Stimulated activated naive CD8-positive, alpha-beta T cell treated with anti-CD3 and anti-CD28 coated beads, Interleukin-15, Interleukin-2, amounts not matched to agents 100 U/mL and 50 U/mL, for 24 hours (primary cell): ENCODE results near the gene SDSL.

ENCODE experiments used
- ATAC-seq: fragments of 150-1000 bp; cut with Tn5 transposase; one replicate; pipeline ENCODE4 v1.10.0; 2021
- DNase-seq: peaks from one replicate; pipeline ENCODE4 v3.0.0; 2021

Gene SDSL

DNA sequence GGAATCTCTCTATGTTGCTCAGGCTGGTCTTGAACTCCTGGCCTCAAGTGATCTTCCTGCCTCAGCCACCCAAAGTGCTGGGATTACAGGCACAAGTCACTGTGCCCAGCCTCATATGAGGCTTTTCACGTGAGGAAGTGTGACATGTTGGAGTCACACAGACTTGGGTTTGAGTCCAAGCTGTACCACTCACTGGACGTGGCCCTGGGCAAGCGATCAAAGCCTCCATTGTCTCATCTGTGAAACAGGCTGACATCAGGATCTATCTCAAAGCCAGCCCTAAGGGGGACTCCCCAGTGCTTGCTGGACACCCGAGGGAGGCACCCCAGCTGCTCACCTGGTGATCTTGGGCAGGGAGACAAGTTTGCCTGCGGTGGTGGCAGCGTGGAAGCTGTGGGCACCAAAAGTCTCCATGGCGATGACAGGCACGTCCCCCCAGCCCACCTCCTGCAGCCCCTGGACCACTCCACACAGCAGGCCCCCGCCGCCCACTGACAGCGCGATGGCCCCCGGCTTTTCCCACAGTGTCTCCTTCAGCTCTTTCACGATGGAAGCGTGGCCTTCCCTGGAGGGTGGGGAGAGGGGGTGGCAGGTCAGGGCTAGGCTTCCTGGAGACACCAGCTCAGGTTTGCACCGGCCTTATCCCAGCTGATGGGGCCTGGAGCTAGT lies 25.2 kb upstream of the SDSL start:
- ATAC-seq (no peak), DNase-seq (no peak)

DNA sequence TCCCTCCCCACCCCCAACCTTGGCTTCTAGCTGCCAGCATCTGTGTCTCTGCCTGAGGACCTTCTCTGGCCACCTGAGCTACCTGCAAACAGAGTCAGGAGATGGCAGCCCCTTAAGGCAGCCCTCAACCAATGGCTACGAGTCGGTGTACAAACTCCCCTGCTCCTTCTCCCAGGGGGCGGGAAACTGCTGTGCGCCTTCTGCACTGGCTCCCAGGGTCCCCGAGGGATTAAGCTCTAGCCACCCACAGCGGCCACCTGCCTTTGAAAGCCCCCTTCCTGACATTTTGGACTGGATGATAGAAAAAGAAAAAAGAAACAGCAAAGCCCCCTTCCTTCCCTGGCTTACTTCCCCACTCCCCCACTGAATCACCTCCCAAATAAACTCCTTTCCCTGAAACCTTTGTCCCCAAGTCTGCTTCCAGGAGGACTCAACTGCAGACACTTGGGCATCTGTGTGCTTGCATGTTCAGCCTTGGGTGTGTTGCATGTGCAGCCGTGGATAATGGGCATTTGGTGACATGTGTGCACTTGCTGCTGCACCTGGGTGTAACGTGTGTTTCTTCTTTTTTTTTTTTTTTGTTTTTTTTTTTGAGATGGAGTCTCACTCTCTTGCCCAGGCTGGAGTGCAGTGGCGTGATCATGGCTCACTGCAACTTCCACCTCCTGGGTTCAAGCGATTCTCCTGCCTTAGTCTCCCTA lies 24.5 kb upstream of the SDSL start:
- no peak for ATAC-seq
- no peak for DNase-seq

DNA sequence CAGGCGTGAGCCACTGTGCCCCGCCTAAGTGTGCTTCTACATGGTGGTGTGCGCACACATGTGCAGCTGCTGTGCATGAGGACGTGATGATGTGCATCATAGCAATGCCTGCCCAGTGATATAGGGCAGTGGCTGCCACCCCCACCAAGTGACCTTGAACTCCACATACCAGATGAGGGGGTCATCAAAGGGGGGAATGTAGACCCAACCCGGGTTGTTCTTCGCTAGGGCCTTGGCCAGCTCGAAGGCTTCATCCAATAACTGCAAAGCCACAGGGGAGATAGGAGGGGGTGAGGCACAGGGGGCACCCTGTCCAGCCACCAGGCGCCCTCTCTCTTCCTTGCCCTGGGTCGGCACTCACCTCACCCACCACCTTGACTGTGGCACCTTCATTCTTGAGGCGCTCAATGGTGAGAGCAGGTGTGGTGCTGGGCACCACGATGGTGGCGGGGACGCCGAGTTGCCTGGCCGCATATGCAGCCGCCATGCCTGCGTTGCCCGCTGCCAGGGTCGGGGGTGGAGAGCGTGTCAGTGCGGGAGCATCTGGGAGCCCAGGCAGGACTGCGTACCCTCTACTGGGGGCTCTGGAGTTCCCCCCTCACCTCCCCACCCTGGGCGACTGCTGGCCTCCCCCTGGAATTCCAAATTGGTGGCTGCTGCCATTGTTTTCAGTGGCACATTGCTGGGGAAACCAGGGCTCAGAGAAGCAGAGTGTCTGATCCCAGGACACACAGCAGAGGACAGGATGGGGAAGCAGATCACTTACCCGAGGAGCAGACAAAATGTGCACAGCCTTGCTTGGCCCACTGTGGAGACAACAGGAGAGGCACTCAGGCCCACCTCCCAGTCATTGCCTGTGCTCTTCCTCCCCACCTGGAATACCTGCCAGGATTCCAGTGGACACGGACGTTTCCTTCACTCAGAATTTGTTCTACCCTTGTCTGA lies 23.6 kb upstream of the SDSL start:
- no peak for ATAC-seq
- DNase-seq = no peak

DNA sequence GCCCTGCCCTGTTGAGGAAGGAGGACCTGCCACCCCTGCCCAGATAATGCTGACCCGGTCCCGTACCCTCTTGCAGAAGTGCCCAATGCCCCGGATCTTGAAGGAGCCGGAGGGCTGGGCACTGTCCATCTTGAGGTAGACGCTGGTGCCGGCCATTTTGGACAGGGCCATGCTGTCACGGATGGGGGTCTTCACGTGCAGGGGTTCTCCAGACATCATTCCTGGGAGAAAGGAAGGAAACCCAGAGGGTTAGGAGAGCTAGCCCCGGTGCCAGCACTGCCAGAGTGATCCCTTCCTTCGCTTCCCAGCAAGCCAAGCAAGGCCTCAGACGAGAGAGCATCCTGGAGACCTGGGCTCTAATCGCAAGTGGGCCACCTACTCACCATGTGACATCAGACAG lies 22.7 kb upstream of the SDSL start:
- DNase-seq (no peak), ATAC-seq (no peak)

DNA sequence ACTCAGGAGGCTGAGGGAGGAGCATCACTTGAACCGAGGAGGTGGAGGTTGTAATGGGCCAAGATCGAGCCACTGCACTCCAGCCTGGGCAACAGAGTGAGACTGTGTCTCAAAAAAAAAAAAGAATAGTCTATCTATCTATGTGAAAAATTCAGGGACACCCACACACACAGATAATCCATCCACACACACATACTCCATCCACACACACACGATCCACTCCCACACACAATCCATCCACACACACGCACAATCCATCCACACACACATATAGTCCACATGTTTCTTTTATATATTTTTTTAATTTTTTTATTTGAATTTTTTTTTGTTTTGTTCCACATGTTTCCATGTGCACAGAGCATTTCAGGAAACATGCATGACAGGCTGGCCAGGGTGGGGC lies 21.8 kb upstream of the SDSL start:
- DNase-seq (no peak), ATAC-seq (no peak)

DNA sequence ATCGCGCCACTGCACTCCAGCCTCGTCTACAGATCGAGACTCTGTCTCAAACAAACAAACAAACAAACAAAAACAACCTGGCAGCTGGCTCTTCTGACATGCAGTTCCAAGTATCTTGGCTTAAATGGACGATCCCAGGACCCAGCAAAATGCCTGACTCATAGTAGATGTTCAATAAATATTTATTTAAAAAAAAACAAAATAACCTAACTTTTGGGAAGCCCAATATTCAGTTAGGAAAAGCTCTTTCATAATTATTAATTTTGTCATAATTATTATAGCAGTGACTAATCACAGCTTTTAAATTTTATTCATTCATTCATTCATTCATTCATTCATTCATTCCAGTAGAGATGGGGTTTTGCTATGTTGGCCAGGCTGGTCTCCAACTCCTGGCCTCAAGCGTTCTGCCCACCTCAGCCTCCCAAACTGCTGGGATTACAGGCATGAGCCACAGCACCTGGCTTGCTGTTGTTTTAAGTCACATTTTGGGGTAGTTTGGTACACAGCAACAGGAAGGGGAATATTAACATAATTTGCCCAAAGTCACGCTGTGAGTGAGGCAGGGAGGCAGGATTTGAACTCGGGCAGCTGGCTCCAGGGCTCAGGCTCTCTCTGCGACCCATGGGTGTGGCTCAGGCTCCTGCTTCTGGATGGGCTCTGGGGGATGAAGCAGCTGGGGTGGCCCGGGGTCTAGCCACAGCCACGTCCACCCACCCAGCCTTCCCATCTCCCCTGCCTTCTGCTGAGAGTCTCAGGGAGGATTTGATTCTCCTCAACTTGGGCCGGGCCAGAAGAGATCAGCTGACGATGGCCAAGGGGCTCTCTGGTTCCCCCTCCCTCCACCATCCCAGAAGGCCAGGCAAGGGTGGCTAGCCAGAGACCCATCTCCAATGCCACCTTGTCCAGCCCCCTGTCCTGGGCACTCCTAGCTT lies 20.8 kb upstream of the SDSL start:
- ATAC-seq (no peak), DNase-seq (no peak)

DNA sequence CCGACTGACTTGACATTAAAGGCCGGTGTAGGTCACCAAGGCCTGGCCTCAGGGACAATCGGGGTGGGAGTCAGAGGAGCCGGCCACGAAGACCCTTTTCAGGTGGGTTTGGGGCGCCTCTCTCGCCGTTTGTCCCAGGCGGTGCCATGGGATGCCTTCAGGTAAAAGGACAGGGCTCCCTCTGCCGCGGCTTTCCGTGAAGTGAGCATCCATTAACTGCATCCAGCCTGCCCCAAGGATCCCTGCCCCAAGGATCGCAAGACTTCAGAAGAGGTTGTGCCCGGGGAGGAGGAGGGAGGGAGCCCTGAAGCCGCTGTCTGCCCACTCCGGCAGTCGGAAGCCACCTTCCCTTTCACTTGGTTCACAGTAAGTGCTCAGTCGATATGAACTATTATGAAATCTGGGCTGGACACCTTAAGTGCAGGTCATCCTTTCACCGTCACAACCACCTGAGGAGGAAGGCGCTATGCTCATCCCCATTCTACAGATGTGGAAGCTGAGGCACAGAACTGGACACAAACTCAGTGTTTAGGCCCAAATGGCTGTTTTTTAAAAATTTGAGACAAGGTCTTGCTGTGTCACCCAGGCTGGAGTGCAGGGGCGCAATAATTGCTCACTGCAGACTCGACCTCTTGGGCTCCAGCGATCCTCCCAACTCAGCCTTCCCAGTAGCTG lies 19.5 kb upstream of the SDSL start:
- no peak for DNase-seq
- ATAC-seq = no peak

DNA sequence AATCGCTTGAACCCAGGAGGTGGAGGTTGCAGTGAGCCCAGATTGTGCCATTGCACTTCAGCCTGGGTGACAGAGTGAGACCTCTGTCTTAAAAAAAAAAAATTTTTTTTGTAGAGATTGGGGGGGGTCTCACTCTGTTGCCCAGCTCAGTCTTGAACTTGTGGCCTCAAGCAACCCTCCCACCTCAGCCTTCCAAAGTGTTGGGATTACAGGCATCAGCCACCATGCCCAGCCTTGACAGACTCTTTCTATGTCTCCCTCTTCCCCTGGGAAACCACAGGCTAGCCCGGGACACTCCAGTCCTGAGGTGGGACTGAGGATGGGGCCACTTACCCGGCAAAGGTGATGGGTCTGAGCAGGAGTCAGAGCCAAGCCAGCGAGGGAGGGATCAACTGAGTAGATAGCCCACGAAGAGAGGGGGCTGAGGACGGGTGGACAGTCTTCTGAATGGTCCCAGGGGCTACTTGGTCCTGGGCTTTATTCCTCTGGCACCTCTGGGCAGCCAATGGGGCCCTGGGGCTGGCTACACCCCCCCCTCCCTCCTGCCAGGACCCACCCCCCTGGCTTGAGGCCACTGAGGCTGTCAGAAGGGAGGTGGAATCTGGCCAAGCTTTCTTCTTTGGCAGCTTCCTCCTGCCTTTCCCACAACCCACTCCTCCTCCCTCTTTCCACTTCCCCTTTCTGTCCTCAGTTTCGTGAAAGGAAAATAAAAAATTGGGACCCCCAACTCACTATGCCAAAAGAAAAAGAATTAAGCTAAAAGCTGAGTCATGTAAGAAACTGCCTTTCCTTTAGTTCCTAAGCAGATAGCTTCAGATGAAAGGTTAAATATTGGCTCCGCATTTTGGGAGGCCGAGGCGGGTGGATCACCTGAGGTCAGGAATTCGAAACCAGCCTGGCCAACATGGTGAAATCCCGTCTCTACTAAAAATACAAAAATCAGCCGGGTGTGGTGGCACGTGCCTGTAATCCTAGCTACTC lies 18.5 kb upstream of the SDSL start, which contains the start of gene SDS:
TSS of gene SDS (minus strand) at position 453 of the 981 bp plus-strand sequence. CDS start 4,179 bp downstream, outside the sequence.
- peak; percentile 28 for ATAC-seq
- no peak for DNase-seq

DNA sequence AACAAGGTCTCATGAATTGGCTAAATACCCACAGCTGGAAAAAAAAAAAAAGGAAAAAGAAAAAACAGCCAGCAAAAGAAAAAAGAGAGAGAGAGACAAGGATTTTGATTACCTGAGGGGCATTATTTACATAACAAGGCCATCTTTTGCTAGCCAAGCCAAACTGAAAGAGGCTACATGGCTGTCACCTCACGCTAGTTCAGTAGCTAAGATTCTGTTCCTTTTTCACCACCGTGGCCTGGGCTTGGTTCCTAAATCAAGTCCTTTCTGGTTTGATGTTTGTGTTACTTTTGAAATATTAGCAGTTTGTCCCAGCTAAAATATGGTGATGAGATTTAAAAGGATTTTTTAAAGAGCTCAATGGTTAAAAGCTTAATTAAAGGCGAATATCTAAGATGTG lies 16.5 kb upstream of the SDSL start:
- ATAC-seq = no peak

DNA sequence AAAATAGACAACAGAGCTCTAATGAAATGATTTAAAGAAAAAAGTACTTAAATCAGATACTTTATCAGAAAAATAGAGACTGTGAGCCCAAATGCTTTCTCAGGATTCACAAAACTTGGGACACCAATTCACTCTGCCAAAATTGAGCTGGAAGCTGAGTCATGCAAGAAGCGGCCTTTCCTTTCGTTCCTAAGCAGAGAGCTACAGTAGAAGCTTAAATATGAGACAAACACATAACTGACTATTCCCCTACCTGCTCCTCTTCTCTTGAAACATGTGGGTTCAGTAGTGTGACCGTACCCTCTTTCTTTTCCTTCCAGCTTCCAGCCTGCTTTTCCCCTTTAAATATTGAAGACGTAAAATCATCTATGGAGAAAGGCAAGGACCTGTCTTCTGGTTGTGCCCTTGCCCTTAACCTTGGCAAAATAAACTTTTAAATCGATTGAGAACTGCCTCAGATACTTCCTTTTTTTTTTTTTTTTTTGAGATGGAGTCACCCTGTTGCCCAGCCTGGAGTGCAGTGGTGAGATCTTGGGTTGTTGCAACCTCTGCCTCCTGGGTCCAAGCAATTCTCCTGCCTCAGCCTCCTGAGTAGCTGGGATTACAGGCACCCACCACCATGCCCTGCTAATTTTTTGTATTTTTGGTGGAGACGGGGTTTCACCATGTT lies 14.1 kb upstream of the SDSL start:
- DNase-seq (no peak), ATAC-seq (no peak)

More for the DNA sequence above, 16.5 kb upstream of the SDSL start:
- no peak for DNase-seq

DNA sequence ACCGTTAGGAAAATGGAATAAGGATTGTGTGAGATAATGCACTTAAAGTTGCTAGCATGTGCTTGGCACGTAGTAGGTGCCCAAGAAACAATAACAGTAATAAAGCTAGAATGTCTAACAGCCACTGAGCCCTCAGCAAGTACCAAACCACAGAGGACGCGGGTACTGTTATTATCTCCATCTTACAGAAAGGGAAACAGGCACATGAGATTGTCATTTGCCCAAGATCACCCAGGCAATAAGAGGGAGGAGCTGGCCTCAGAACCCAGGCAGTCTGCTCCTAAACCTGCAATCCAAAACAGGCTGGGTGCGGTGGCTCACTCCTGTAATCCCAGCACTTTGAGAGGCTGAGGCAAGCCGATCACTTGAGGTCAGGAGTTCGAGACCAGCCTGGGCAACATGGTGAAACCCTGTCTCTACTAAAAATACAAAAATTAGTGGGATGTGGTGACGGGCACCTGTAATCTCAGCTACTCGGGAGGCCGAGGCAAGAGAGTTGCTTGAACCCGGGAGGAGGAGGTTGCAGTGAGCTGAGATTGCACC lies 13.4 kb upstream of the SDSL start:
- no peak for ATAC-seq
- DNase-seq = no peak

DNA sequence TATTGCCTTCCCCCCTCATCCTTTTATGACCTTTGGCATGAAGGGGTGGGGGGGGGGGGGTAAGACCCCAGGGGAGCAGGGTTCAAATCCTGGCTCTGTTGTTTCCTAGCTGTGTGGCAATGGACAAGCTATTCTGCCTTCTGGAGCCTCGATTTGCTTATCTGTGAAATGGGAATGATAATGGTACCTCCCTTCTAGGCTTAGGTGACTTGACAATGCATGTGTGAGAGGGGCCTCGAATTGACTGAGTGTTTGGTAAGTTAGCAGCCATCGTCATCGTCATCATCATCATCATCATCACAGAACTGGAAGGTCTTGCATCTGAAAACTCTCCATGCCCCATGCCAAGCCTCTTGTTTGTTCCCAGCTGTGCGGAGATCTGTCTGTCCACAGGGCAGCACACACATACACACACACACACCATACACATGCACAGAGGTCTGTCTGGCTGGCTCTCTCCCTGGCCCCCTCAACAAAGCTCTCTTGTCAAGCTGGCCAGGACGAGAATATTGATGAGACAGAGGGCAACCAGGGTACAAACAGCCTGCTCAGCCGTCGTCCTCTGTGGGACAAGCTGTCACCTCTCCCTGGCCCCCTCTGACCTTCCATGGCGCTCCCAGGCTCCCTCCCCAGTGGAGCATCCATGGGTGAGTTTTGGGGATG lies 12.6 kb upstream of the SDSL start:
- DNase-seq = no peak
- no peak for ATAC-seq

DNA sequence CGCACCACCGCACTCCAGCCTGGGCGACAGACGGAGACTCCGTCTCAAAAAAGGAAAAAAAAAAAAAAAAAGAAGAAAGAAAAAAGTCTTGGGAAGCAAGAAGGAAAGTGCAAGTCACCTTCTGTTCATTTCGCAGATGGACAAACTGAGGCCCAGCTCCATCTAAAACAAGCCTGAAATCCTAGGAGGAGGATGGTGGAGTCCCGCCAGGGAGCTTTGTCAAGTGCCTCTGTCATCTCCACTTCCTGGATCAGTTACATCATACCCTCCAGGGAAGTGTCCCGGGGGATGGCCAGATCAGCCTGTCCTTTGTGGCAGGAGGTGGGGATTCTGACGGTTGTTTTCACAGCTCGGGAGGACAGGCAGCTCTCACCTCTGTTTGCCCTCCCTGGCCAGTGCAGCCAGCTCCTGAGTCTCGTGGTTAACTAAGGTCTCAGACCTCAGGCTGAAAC lies 8.7 kb upstream of the SDSL start:
- DNase-seq = no peak

DNA sequence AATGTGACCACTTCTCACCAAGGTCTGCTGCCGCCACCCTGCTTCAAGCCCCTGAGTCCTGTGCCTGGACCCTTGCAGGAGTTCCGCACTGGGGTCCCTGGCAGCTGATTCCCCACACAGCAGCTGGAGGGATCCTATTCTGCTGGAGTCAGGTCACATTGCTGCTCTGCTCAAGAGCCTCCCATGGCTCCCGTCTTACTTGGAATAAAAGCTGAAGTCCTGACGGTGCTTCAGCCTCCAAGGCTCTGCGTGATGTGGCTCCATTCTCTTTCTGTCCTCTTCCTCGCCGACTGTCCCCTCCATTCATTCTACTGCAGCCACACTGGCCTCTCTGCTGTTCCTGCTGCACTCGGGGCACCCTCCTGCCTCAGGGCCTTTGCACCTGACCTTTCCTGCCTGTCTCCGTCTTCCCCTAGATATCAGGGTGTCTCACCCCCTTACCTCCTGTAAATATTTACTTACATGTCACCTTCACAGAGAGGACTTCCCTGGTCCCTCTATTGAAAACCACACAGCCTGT lies 7.6 kb upstream of the SDSL start:
- DNase-seq (no peak), ATAC-seq (no peak)

More for the DNA sequence above, 8.7 kb upstream of the SDSL start:
- ATAC-seq = no peak

DNA sequence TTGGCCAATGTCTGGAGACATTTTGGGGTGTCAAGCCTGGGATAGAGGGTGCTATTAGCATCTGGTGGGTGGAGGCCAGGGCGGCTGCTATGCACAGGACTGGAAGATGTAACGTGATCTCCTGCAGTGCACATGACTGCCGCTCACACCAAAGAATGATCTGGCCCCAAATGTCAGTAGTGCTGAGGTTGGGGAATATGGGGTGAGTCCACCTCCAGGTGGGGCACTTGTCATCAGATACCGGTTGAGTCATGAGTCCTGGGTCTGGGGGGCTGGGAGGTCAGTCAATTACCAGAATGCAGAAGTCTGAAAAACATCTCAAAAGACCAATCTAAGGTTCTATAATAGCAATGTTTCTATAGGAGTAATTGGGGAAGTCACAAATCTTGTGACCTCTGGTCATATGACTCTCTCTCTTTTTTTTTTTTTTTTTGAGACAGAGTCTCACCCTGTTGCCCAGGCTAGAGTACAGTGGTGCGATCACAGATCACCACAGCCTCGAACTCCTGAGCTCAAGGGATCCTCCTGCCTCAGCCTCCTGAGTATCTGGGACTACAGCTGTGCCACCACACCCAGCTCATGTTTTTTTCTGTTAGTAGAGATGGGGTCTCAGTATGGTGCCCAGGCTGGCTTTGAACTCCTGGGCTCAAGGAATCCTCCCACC lies 6.0 kb upstream of the SDSL start:
- ATAC-seq (no peak), DNase-seq (no peak)

DNA sequence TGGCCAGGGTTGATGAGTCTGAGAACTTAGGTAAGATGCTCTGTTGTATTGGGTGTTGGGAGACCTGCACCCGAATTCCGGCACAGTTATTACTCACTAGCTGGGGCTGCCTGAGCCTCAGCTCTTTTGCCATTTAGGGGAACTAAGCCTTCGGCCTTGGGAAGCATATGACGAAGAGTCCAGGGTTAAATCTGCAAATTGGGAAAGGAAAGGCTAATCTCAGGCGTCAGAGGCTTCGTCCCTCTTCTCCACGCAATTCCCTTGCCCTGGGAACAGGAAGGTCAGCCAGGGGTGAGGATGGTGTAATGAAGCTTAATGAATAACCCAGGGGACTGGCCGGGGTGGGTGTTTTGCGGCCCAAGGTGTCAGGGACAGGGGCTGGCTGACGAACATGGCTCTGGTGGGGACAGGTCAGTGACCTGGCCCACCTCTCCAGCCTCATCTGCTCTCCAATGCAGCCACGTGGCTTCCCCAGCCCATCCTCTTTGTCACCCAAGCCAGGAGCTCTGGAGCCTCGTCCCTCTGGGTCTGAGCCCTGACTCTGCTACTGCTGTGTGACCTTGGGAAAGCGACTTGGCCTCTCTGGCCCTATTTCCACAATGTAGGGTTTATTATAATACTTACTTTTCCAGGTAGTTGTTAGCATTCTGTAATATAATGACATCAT lies 3.8 kb upstream of the SDSL start:
- ATAC-seq = no peak

More for the DNA sequence above, 3.8 kb upstream of the SDSL start:
- no peak for DNase-seq
